ENCODE results near the gene WASHC2C.
"Not testable (repeated sequence)": the region's sequence is repeated elsewhere in the genome, so short reads cannot be mapped to it uniquely, and the experiment has no call there.

The WASHC2C gene

GRCh38 chr10:45809837-45810236, 82.8 kb downstream of the WASHC2C start:
- no peaks in the 10 kb centered on the region for H3K4me1 Mint-ChIP-seq (ENCODE audit: low read depth)
- H3K9me3 Mint-ChIP-seq: no peaks in the 10 kb centered on the region
- no peaks in the 10 kb centered on the region for H3K36me3 Mint-ChIP-seq (ENCODE audit: low read depth)
- no peak overlapping the region for H3K4me3 Mint-ChIP-seq
- peaks cover 3% of the 10 kb centered on the region for H3K27me3 Mint-ChIP-seq
- H3K27ac Mint-ChIP-seq: no peak overlapping the region

- Mint-ChIP-seq H3K27ac (no peak overlapping the region), H3K36me3 (ENCODE audit: low read depth) (no peaks in the 10 kb centered on the region), H3K4me1 (ENCODE audit: low read depth) (no peaks in the 10 kb centered on the region), H3K4me3 (no peak overlapping the region), H3K27me3 (no peaks in the 10 kb centered on the region), H3K9me3 (no peaks in the 10 kb centered on the region)
Observed at GRCh38 chr10:45811075-45811474, 84.0 kb downstream of the WASHC2C start.

- not testable (repeated sequence) for H3K9me3 Mint-ChIP-seq; H3K27me3 Mint-ChIP-seq; H3K36me3 Mint-ChIP-seq (ENCODE audit: low read depth); H3K4me1 Mint-ChIP-seq (ENCODE audit: low read depth); H3K27ac Mint-ChIP-seq; H3K4me3 Mint-ChIP-seq
Observed at GRCh38 chr10:45812959-45813358, 85.9 kb downstream of the WASHC2C start.

- not testable (repeated sequence) for H3K9me3 Mint-ChIP-seq; H3K36me3 Mint-ChIP-seq (ENCODE audit: low read depth); H3K4me3 Mint-ChIP-seq; H3K4me1 Mint-ChIP-seq (ENCODE audit: low read depth); H3K27ac Mint-ChIP-seq; H3K27me3 Mint-ChIP-seq
Observed at GRCh38 chr10:45814146-45814545, 87.1 kb downstream of the WASHC2C start.

GRCh38 chr10:45817130-45817859, 90.2 kb downstream of the WASHC2C start:
- H3K27ac Mint-ChIP-seq: no peak overlapping the region
- no peaks in the 10 kb centered on the region for H3K4me1 Mint-ChIP-seq (ENCODE audit: low read depth)
- H3K9me3 Mint-ChIP-seq: no peaks in the 10 kb centered on the region
- no peaks in the 10 kb centered on the region for H3K36me3 Mint-ChIP-seq (ENCODE audit: low read depth)
- no peaks in the 10 kb centered on the region for H3K27me3 Mint-ChIP-seq
- H3K4me3 Mint-ChIP-seq: no peak overlapping the region

DNA sequence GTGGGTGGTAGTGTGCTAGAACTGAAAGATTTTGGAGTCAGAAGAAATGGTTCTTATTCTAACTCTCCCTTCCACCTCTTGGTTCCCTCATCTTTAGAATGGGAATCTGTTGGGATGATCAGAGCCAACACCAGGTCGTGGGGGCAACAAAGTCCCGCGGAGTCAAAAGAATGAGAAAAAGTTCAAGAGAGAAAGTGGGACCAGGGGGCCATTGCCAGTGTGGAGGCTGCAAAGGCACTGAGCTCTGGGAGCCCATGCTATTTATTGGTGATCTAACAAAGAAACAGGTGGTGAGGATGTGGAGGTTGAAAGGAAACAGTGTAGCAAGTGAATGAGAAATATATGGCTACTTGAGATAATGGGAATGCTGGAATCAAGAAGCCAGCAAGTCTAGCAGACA, 90.8 kb downstream of the WASHC2C start:
- no peak overlapping the region for H3K4me3 Mint-ChIP-seq
- H3K27ac Mint-ChIP-seq: no peak overlapping the region
- H3K36me3 Mint-ChIP-seq (ENCODE audit: low read depth): no peaks in the 10 kb centered on the region
- H3K27me3 Mint-ChIP-seq: no peaks in the 10 kb centered on the region
- no peaks in the 10 kb centered on the region for H3K9me3 Mint-ChIP-seq
- H3K4me1 Mint-ChIP-seq (ENCODE audit: low read depth): no peaks in the 10 kb centered on the region

GRCh38 chr10:45819552-45819951, 92.5 kb downstream of the WASHC2C start:
- no peaks in the 10 kb centered on the region for H3K4me1 Mint-ChIP-seq (ENCODE audit: low read depth)
- H3K36me3 Mint-ChIP-seq (ENCODE audit: low read depth): no peaks in the 10 kb centered on the region
- H3K27me3 Mint-ChIP-seq: no peaks in the 10 kb centered on the region
- H3K4me3 Mint-ChIP-seq: no peak overlapping the region
- no peaks in the 10 kb centered on the region for H3K9me3 Mint-ChIP-seq
- H3K27ac Mint-ChIP-seq: no peak overlapping the region

- not testable (repeated sequence) for H3K4me1 Mint-ChIP-seq (ENCODE audit: low read depth); H3K27ac Mint-ChIP-seq; H3K9me3 Mint-ChIP-seq; H3K4me3 Mint-ChIP-seq; H3K27me3 Mint-ChIP-seq; H3K36me3 Mint-ChIP-seq (ENCODE audit: low read depth)
Observed at GRCh38 chr10:45820107-45820830, 93.2 kb downstream of the WASHC2C start.

- not testable (repeated sequence) for H3K27ac Mint-ChIP-seq, H3K9me3 Mint-ChIP-seq
Observed at GRCh38 chr10:45822918-45823317, 95.9 kb downstream of the WASHC2C start.

More at GRCh38 chr10:45822918-45823317, 95.9 kb downstream of the WASHC2C start:
- H3K4me1 Mint-ChIP-seq (ENCODE audit: low read depth); H3K4me3 Mint-ChIP-seq; H3K36me3 Mint-ChIP-seq (ENCODE audit: low read depth); H3K27me3 Mint-ChIP-seq: not testable (repeated sequence)
